A673 (cell line): ENCODE results near the gene CLSTN2. TPM values are rescaled to one million over a fixed set of nuclear protein-coding genes. Genes with fewer than 3 reads are reported as not detected.

Experiments
- BruUV-seq: library from RNA; stranded (reverse); fragments of 400-500 nt; replicated peaks from 2 replicates; lab custom pipeline; 2021; lab: Mats Ljungman, UMichigan
- CTCF ChIA-PET: fragments of 300-600 bp; sonication (Branson Sonifier 250); formaldehyde crosslinking; loops from one replicate; lab custom pipeline; 2022; ENCODE audit warnings: antibody characterized with exemption; lab: Charles Lee
- POLR2A ChIA-PET: fragments of 300-600 bp; sonication (Branson Sonifier 250); formaldehyde crosslinking; loops from one replicate; lab custom pipeline; 2022; ENCODE audit warnings: antibody characterized with exemption; ENCODE audit not compliant: low non-redundant PET; lab: Charles Lee
- DNase-seq: peaks from one replicate; pipeline ENCODE4 v3.0.0-alpha.2; 2015; ENCODE audit warnings: low spot score
- H3K27ac ChIP-seq: fragments of 200-600 bp; sonication (generic); 2 replicates; pipeline ENCODE4 v1.5.1; 2016; ENCODE audit warnings: mixed run types, low read depth, mild to moderate bottlenecking, mixed read lengths, antibody characterized with exemption, low read length; ENCODE audit not compliant: poor library complexity, severe bottlenecking
- H3K27me3 ChIP-seq: fragments of 200-600 bp; sonication (generic); replicated peaks from 2 replicates; pipeline ENCODE4 v1.6.1; 2017; ENCODE audit warnings: mixed run types, low read depth, mild to moderate bottlenecking, mixed read lengths, antibody characterized with exemption, low read length; ENCODE audit not compliant: insufficient read depth, poor library complexity
- H3K36me3 ChIP-seq: fragments of 200-600 bp; sonication (generic); 2 replicates; pipeline ENCODE4 v1.6.1; 2016; ENCODE audit warnings: mixed run types, mild to moderate bottlenecking, mixed read lengths, antibody characterized with exemption, low read length; ENCODE audit not compliant: insufficient read depth, poor library complexity, severe bottlenecking
- H3K4me1 ChIP-seq: fragments of 200-600 bp; sonication (generic); 2 replicates; pipeline ENCODE4 v1.6.1; 2017; ENCODE audit warnings: mixed run types, mild to moderate bottlenecking, mixed read lengths, antibody characterized with exemption, low read length; ENCODE audit not compliant: insufficient read depth, poor library complexity, severe bottlenecking
- H3K4me3 ChIP-seq: fragments of 200-600 bp; sonication (generic); 2 replicates; pipeline ENCODE4 v1.5.1; 2016; ENCODE audit warnings: low read depth, mixed run types, mild to moderate bottlenecking, mixed read lengths, low read length; ENCODE audit not compliant: poor library complexity, severe bottlenecking
- H3K9me3 ChIP-seq: fragments of 200-600 bp; sonication (generic); 2 replicates; pipeline ENCODE4 v1.6.1; 2016; ENCODE audit warnings: mixed run types, low read depth, mild to moderate bottlenecking, mixed read lengths, antibody characterized with exemption, low read length; ENCODE audit not compliant: poor library complexity, severe bottlenecking
- EZH2 ChIP-seq: fragments of 200-600 bp; sonication (generic); IDR thresholded peaks from 2 replicates; pipeline ENCODE4 v1.6.1; 2017; ENCODE audit warnings: borderline replicate concordance, low read depth, mild to moderate bottlenecking, mixed read lengths, antibody characterized with exemption, low read length; ENCODE audit not compliant: poor library complexity, severe bottlenecking
- intact Hi-C: fragments of 100-400 bp; cut with micrococcal nuclease; formaldehyde crosslinking; loops from one replicate; pipeline ENCODE4 v1.10.0; 2022; ENCODE audit not compliant: unreplicated experiment
- total RNA-seq: library from RNA; stranded (reverse); gene quantifications from 2 replicates; pipeline ENCODE4 v1.2.3, GENCODE V29; 2021
- TF ChIP-seq, protein P1 (sequence below): fragments of 300-800, 200-600 bp; sonication (generic); conservative IDR thresholded peaks from 2 replicates; pipeline ENCODE4 v1.5.1; 2017; ENCODE audit warnings: low read depth, mild to moderate bottlenecking, antibody characterized with exemption, low read length, moderate library complexity, mixed read lengths

The CLSTN2 gene
- total RNA-seq, 1 experiment from 2014 or later = 50.7 TPM

DNA sequence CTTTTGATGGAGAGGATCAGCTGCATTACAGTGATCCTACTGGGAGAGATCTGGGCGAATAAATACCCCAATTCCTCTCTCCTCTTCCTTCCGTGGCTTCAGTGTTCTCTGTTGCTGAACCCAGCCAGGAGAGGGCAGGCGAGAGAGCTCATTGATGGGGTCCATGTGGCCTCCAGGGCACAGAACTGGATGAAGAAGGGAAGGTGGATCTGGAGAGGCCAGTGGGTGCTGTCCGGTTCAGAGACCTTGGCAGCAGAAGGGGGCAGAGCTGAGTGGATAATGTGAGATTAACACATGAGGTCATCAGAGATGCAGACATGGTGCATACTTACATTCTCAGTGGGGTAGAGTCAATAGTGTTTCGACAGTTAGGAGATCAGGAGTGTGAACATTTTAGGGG lies 193.6 kb downstream of the CLSTN2 start:
- ChIA-PET CTCF (no interaction called here), POLR2A (no interaction called here)
- TF ChIP-seq, protein P1, sequence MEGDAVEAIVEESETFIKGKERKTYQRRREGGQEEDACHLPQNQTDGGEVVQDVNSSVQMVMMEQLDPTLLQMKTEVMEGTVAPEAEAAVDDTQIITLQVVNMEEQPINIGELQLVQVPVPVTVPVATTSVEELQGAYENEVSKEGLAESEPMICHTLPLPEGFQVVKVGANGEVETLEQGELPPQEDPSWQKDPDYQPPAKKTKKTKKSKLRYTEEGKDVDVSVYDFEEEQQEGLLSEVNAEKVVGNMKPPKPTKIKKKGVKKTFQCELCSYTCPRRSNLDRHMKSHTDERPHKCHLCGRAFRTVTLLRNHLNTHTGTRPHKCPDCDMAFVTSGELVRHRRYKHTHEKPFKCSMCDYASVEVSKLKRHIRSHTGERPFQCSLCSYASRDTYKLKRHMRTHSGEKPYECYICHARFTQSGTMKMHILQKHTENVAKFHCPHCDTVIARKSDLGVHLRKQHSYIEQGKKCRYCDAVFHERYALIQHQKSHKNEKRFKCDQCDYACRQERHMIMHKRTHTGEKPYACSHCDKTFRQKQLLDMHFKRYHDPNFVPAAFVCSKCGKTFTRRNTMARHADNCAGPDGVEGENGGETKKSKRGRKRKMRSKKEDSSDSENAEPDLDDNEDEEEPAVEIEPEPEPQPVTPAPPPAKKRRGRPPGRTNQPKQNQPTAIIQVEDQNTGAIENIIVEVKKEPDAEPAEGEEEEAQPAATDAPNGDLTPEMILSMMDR = peak; percentile 69
- no peak for TF ChIP-seq EZH2
- Histone ChIP-seq H3K4me3 (no peak overlapping the region), H3K36me3 (no peaks in the 10 kb centered on the region), H3K27ac (no peak overlapping the region), H3K4me1 (peaks cover 10% of the 10 kb centered on the region), H3K9me3 (no peaks in the 10 kb centered on the region), H3K27me3 (no peaks in the 10 kb centered on the region)
- intact Hi-C loops = no loop called here
- DNase-seq = peak; percentile 63
- BruUV-seq = no TSS peak

DNA sequence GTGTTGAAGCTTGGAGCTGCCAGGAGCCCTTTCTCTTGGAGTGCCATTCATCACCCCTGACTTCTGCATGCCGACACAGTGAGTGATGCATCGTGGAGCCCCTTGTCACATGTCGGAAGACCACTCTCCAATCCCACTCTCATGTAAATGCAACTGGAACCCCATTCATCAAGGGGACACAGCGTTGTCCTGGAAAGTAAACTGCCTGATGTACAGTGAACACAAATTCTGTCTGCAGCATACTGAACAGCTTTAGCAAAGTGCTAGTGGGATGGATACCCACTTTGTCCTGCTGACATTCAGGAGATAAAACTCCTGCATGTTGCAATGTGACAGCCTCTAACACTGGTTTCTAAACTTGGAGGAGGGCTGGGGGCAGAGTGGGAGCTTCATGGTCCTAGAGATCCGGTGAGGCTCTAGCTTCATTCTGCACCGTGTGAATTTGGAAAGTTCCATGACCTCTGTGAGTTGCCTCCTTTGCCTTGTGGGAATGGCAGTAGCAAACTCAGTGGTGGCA lies 194.8 kb downstream of the CLSTN2 start:
- Histone ChIP-seq H3K27me3 (no peaks in the 10 kb centered on the region), H3K36me3 (no peaks in the 10 kb centered on the region), H3K4me3 (no peak overlapping the region), H3K27ac (no peak overlapping the region), H3K9me3 (no peaks in the 10 kb centered on the region), H3K4me1 (peaks cover 10% of the 10 kb centered on the region)
- ChIA-PET CTCF (no interaction called here), POLR2A (no interaction called here)
- BruUV-seq = no TSS peak
- intact Hi-C loops = no loop called here
- DNase-seq = no peak
- TF ChIP-seq EZH2 = no peak
- TF ChIP-seq, protein P1 = no peak

DNA sequence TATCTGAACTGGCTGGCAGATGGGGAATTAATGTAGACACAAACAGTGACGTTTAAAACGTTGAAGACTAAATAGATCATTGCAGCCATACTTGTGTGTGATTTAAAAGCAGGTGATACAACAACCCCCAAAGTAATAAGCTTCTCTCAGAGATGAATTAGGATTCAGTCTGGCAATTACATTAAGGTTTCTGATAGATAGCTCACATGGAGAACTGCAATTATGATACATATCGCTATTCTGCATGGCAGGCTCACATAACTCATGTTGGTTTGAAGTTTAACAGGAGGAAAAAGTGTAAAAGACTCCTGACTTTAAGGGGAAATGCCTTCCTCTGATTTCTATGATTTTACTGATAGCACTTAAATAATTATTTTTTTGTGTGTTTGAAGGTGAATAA lies 196.9 kb downstream of the CLSTN2 start:
- intact Hi-C loops = no loop called here
- H3K4me3 ChIP-seq = no peak overlapping the region
- H3K4me1 ChIP-seq = peaks cover 10% of the 10 kb centered on the region
- H3K27ac ChIP-seq = no peak overlapping the region
- ChIA-PET POLR2A (no interaction called here), CTCF (no interaction called here)
- no peaks in the 10 kb centered on the region for H3K27me3 ChIP-seq
- no TSS peak for BruUV-seq
- DNase-seq = no peak
- H3K9me3 ChIP-seq = no peaks in the 10 kb centered on the region
- H3K36me3 ChIP-seq = no peaks in the 10 kb centered on the region
- TF ChIP-seq EZH2 = no peak
- TF ChIP-seq, protein P1 = no peak
